HG03196 (cell line): ENCODE results near the gene EVPL.
"Not testable (repeated sequence)": the region's sequence is repeated elsewhere in the genome, so short reads cannot be mapped to it uniquely, and the experiment has no call there.

Experiments
- ATAC-seq: cut with Tn5 transposase; IDR thresholded peaks from one replicate; pipeline ENCODE4 v1.9.1; 2021; ENCODE audit not compliant: unreplicated experiment

EVPL gene

DNA sequence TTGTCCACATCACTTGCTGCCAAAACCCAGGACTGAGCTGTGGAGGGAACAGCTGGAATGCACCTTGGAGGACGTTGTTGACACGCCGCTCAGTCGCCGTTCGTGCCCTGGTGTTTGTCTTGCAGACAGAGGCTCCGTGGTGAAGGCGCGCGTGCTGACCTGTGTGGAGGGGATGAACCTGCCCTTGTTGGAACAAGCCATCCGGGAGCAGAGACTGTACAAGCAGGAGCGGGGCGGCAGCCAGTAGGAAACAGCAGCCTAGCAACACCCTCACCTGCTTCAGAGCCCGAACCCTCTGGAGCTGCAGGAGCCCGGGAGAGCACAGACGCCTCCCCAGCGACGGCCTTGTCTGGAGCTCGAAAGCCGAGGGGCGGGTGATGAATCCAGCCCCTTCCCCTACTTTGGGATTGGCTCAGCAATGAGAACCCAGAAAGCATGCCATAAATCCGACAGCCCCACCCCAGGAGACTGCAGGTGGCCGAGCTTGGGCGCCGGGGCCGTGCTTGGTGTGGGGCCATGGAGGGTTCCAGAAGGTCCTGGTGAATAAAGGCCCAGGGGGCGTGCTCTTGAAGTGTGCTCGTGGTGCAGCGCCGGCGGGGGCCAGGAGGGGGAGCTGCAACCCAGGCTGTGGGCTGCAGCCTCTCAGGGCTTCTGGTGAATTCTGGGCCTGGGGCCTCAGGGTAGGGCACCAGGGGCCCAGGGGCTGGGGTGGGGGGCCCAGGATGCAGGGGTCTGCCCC, 26.9 kb downstream of the EVPL start:
- no peak for ATAC-seq

GRCh38 chr17:75998327-75998795, 28.7 kb downstream of the EVPL start:
- ATAC-seq, result no peak

DNA sequence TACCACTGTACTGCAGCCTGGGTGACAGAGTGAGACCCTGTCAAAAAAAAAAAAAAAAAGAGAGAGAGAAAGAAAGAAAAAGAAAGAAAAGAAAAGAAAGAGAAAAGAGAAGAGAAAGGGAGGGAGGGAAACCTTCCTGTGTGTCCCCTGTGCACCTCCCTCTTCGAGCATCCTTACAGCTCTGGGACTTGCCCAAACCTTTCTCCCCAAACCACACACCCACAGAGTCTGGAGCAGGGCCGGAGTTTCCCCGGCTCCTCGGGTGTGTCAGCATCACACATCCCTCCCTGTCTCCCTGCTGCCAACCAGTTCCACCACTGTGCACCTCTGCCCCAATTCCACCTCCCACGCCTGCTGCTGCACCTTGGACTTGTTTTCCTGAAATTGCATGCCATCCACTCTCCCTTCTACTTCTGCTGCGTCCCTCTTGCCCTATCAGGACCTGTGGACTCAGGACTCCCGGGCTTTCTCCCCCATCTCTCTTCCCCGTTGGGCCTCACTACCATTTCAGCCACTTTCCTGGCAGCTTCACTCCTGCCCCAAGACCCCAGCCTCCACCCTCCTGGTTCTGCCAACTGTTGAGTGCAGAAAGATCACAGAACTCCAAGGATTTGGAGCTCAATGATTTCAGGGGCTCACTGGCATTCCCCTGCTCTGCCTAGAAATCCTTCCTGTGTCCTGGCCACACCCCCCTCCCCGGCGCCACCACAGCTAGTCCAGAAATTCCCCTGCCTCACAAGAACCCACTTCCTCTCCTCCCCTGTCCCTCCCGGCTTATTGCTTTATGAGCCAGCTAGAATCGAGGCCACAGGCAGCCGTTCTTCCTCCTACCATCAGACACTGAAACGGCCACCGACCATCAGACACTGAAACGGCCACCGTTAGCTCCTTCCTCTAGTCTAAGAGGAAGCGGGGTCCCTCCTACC, 30.2 kb downstream of the EVPL start:
- no peak for ATAC-seq

- ATAC-seq, result no peak
These were observed 31.7 kb downstream of the EVPL start for GRCh38 chr17:75995385-75995925.

- no peak for ATAC-seq
These were observed 32.2 kb downstream of the EVPL start for GRCh38 chr17:75994802-75995370.

DNA sequence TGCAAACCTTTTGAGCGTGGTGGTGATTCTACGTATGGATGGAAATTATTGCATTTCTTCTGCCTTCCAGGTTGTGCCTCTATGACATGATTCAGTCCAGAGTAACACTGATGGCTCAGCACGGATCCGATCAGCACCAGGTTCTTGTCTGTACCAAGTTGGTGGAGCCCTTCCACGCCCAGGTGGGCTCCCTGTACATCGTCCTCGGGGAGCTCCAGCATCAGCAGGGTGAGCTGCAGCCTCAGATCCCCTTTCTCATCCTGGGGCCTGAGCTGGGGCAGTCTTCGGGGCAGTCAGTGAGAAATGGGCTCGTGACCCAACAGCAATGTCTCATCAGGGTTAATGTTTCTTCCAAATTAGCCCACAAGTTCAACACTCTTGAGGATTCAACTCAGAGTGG, 35.7 kb downstream of the EVPL start:
- ATAC-seq, result no peak

- ATAC-seq, result no peak
These were observed 40.1 kb downstream of the EVPL start for GRCh38 chr17:75987041-75987440.

DNA sequence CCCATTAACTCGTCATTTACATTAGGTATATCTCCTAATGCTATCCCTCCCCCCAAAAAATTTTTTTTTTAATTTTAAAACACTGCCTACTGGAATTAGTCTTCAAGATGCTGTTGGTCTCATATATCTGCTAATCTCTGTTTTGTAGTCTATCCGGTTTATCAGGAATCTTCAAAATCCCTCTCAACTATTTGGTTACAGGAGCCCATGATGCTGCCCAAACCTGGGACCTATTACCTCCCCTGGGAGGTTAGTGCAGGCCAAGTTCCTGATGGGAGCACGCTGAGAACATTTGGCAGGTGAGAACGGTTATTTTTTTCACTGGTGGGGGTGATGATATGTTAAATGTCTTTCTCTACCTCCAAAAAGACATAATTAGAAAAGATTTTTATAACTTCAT, 41.1 kb downstream of the EVPL start:
- ATAC-seq, result no peak

DNA sequence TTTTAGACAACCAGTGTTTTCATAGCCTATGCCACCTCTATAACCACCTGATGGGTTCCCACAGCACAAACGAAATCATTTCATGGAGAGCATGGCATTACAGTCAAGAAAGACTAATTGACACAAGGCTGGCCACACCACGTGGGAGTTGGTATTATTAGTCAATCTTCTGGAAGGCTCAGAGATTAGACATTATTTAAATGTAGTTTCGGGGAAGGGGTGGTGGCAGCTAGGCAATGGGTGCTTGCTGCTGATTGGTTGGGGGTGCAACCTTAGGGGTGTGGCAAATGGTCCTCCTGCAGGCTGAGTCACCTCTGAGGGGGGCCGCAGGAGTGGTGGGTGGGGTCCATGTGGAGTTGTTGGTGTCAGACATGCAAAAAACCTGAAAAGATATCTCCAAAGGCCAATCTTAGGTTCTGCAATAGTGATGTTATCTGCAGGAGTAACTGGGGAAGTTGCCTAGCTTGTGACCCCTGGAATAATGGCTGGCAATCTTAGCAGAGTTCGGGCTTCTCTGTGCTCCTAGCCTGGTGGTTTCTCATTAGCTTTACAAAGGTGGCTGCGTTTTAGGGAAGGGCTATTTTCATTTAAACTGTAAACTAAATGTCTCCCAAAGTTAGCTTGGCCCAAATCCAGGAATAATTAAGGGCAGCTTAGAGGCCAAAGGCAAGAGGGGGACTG, 43.5 kb downstream of the EVPL start:
- ATAC-seq, result no peak

GRCh38 chr17:75981019-75981615, 46.0 kb downstream of the EVPL start:
- no peak for ATAC-seq

DNA sequence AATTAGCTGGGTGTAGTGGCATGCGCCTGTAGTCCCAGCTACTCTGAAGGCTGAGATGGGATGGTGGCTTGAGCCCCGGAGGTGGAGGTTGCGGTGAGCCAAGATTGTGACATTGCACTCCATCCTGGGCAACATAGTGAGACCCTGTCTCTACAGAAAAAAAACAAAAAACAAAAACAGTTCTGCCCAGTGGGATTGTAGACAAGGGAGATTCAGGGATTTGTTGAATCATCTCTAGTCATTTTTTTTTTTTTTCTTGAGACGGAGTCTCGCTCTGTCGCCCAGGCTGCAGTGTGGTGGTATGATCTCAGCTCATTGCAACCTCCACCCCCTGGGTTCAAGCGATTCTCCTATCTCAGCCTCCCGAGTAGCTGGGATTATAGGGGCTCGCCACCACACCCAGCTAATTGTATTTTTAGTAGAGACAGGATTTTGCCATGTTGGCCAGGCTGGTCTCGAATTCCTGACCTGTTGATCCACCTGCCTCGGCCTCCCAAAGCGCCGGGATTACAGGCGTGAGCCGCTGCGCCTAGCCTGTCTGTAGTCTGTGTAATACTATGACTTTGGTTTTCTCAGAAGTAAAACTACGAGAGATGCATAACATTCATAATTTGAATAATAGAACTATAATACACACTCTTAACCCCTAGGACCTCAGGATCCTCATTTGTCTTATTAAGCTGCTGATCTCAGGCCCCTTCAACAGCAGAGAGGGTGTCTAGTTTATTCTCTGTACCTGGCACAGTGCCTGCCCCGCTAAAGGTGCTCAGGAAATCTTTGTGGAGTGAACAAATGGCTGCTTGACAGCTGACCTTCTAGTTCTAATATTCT, 46.7 kb downstream of the EVPL start:
- ATAC-seq, result no peak

- no peak for ATAC-seq
These were observed 47.4 kb downstream of the EVPL start for GRCh38 chr17:75979705-75980187.

DNA sequence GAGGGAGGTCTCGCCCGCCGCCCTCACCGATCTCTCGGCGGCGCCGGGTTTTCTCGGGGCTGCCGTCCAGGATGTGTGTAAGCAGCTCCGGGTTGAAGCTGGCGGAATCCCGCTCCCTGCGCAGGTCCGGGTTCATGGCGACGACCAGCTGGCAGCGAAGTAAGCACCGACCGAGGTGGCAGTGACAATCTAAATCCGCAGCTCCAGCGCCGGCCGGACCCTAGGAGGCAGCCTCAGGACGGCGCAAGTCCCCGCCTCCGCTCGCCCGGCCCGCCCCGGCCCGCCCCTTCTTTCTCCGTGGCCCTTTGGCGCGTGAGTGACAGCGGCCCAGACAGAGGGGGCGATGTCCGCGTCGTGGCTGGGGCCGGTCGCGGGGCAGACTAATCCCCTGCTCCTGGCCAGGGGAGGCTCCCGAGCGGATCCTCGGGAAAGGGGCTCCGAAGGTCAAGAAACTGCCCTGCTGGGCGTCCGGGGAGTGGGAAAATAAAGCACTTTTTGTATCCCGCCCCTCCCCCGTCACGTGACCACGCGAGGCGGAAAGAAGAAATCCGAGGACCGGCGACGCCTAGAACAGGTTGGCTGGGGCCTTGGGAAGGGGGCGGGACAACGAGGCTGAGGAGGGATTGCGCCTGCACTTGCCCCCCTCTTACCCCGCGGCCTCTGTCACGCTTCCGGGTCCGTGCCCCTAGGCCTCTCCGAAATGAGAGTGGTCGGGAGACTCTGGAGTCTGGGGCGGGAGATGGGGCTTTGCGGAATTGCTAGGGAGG, 48.0 kb downstream of the EVPL start, which contains the start of the genes ACOX1 and TEN1:
Gene ACOX1, minus strand, starts transcription at position 229 of the 767 bp plus-strand sequence. Its CDS starts 93 bp downstream, at position 136.
Gene TEN1, plus strand, starts transcription at position 303 of the 767 bp plus-strand sequence. CDS start 6,953 bp downstream, outside the sequence.
- peak; percentile 91 for ATAC-seq

- ATAC-seq, result no peak
These were observed 50.8 kb downstream of the EVPL start for GRCh38 chr17:75976175-75976848.

- no peak for ATAC-seq
These were observed 51.3 kb downstream of the EVPL start for GRCh38 chr17:75975757-75976174.

DNA sequence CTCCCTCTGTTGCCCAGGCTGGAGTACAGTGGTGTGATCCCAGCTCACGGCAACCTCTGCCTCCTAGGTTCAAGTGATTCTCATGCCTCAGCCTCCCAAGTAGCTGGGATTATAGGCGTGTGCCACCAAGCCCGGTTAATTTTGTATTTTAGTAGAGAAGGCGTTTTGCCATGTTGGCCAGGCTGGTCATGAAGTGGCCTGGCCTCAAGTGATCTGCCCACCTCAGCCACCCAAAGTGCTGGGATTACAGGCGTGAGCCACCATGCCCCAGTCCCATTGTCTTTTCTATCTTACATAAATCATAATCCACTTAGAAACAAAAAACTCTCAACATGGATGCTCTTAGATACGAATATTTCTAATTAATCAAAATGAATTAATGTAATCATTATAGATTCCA, 51.9 kb downstream of the EVPL start:
- ATAC-seq, result not testable (repeated sequence)

GRCh38 chr17:75970626-75971025, 56.5 kb downstream of the EVPL start:
- no peak for ATAC-seq

- ATAC-seq, result no peak
These were observed 57.0 kb downstream of the EVPL start for GRCh38 chr17:75970011-75970523.
